Sigmoid colon (tissue), 7 donors: Measurements from ENCODE around the gene MB. TPM values are rescaled to one million over a fixed set of nuclear protein-coding genes. Genes with fewer than 3 reads are reported as not detected.

Experiments used
- DNase-seq: peaks from one replicate; pipeline ENCODE4 v3.0.0-alpha.2; 2019
- H3K27ac ChIP-seq, 4 donors: fragments of 200-600 bp; sonication (generic); one replicate each; pipeline ENCODE4 v1.5.1; 2016 to 2019; ENCODE audit warnings: mild to moderate bottlenecking in 1 of 4
- H3K27me3 ChIP-seq, 3 donors: fragments of 200-600 bp; sonication (generic); one replicate each; pipeline ENCODE4 v1.5.1; 2019; ENCODE audit warnings: mild to moderate bottlenecking in 1 of 3
- H3K36me3 ChIP-seq, 4 donors: fragments of 200-600 bp; sonication (generic); one replicate each; pipeline ENCODE4 v1.5.1; 2016 to 2019
- H3K4me1 ChIP-seq, 4 donors: fragments of 200-600 bp; sonication (generic); one replicate each; pipeline ENCODE4 v1.5.1; 2017 to 2019
- H3K4me3 ChIP-seq, 4 donors: fragments of 200-600 bp; sonication (generic); one replicate each; pipeline ENCODE4 v1.5.1; 2017 to 2019; ENCODE audit warnings: mild to moderate bottlenecking in 2 of 4, moderate library complexity in 1 of 4
- H3K9me3 ChIP-seq, 4 donors: fragments of 200-600 bp in 3 of 4; sonication (generic) in 3 of 4; one replicate each; pipeline versions ENCODE4 v1.5.1 to v1.6.1; 2013 to 2019
- EP300 ChIP-seq, 4 donors: sonication (generic); formaldehyde crosslinking; IDR thresholded peaks; one replicate each; pipeline ENCODE4 v1.6.1; 2017; ENCODE audit warnings: antibody characterized with exemption in 4 of 4
- POLR2A ChIP-seq, 2 donors: fragments of 450-650 bp; IDR thresholded peaks; one replicate each; pipeline ENCODE4 v1.6.1; 2016; ENCODE audit warnings: antibody characterized with exemption in 2 of 2, mild to moderate bottlenecking in 2 of 2, moderate library complexity in 2 of 2
- POLR2AphosphoS5 ChIP-seq, 4 donors: sonication (generic); formaldehyde crosslinking; IDR thresholded peaks; one replicate each; pipeline ENCODE4 v1.6.1; 2017; ENCODE audit warnings: antibody characterized with exemption in 4 of 4
- WGBS, 2 donors: extraction: QIAGEN DNeasy Blood & Tissue Kit; methylation state at CpG; one replicate each; pipeline ENCODE4 v1.1.7; 2013; 5-methylcytosine and 5-hydroxymethylcytosine counted together
- intact Hi-C: fragments of 100-400 bp; cut with DNase I; formaldehyde crosslinking; loops from one replicate; pipeline ENCODE4 v1.15.1; 2023
- polyA plus RNA-seq, 3 donors: library from polyadenylated mRNA; stranded (reverse); fragments of 200-250 nt; gene quantifications; one replicate each; pipeline ENCODE4 v1.2.3, GENCODE V29; 2013
- total RNA-seq, 4 donors: library from RNA; depleted of rRNA; stranded (reverse); fragments of >200 nt; gene quantifications; one replicate each; pipeline ENCODE4 v1.1.0, GENCODE V29; 2016
- TF ChIP-seq, protein P1 (sequence below), 4 experiments: fragments of 450-650 bp in 3 of 4; fragments of 200-600 bp in 1 of 4; IDR thresholded peaks; one replicate each; pipeline ENCODE4 v1.5.1; 2016 to 2019; ENCODE audit warnings: antibody characterized with exemption in 4 of 4, mild to moderate bottlenecking in 3 of 4, moderate library complexity in 2 of 4
- donor health status: healthy with polysubstance abuse.
- donor health status: Bipolar disorder and iron deficiency.
- donor health status: healthy.

The MB gene
- total and polyA plus RNA-seq, 7 donors: 0.68 to 84.7 (median 10.3) TPM; not detected in 1

DNA sequence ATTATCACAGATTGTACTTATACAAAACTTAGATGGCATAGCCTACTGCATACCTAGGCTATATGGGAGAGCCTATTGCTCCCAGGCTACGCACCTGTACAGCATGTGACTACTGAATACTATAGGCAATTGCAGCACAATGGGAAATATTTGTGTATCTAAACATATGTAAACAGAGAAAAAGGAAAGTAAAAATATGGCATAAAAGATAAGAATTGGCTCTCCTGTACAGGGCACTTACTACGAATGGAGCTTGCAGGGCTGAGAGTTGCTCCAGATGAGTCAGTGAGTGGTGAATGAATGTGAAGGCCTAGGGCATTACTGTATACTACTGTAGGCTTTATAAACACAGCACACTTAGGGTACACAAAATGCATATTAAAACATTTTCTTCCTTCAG is 44.3 kb upstream of the MB start:
- H3K27ac ChIP-seq: peak overlapping the region in 1 of 4 donors; percentile 63
- 22 to 58% methylated on average over 2 of the region's 2 CpGs for WGBS, 2 donors
- H3K27me3 ChIP-seq: no peaks in the 10 kb centered on the region
- TF ChIP-seq EP300 (IDR thresholded peaks at IDR 0.05): no peak
- H3K36me3 ChIP-seq: peaks cover 12 to 42% (median 26%) of the 10 kb centered on the region in 4 donors
- H3K9me3 ChIP-seq: no peaks in the 10 kb centered on the region
- H3K4me3 ChIP-seq: no peak overlapping the region
- no peak for DNase-seq
- H3K4me1 ChIP-seq: peaks cover 0 to 17% (median 8%) of the 10 kb centered on the region in 4 donors
- intact Hi-C loops: no loop called here

GRCh38 chr22:35660291-35661127 is 43.4 kb upstream of the MB start:
- no peak for DNase-seq
- no peaks in the 10 kb centered on the region for H3K9me3 ChIP-seq
- H3K4me1 ChIP-seq: peaks cover 0 to 17% (median 8%) of the 10 kb centered on the region in 4 donors
- no peaks in the 10 kb centered on the region for H3K27me3 ChIP-seq
- intact Hi-C loops: no loop called here
- no peak overlapping the region for H3K4me3 ChIP-seq
- no peak for TF ChIP-seq POLR2A (IDR thresholded peaks at IDR 0.05)
- no peak for TF ChIP-seq POLR2AphosphoS5 (IDR thresholded peaks at IDR 0.05)
- TF ChIP-seq, protein P1, sequence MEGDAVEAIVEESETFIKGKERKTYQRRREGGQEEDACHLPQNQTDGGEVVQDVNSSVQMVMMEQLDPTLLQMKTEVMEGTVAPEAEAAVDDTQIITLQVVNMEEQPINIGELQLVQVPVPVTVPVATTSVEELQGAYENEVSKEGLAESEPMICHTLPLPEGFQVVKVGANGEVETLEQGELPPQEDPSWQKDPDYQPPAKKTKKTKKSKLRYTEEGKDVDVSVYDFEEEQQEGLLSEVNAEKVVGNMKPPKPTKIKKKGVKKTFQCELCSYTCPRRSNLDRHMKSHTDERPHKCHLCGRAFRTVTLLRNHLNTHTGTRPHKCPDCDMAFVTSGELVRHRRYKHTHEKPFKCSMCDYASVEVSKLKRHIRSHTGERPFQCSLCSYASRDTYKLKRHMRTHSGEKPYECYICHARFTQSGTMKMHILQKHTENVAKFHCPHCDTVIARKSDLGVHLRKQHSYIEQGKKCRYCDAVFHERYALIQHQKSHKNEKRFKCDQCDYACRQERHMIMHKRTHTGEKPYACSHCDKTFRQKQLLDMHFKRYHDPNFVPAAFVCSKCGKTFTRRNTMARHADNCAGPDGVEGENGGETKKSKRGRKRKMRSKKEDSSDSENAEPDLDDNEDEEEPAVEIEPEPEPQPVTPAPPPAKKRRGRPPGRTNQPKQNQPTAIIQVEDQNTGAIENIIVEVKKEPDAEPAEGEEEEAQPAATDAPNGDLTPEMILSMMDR (IDR thresholded peaks at IDR 0.05): no peak
- no peak for TF ChIP-seq EP300 (IDR thresholded peaks at IDR 0.05)
- H3K27ac ChIP-seq: no peak overlapping the region
- peaks cover 12 to 52% (median 27%) of the 10 kb centered on the region in 4 donors for H3K36me3 ChIP-seq
- WGBS, 2 donors: 63 to 76% methylated on average over 2 of the region's 2 CpGs

- DNase-seq: no peak
- Histone ChIP-seq H3K36me3 (peaks cover 12 to 56% (median 27%) of the 10 kb centered on the region in 4 donors), H3K27me3 (no peaks in the 10 kb centered on the region), H3K4me1 (peaks cover 0 to 6% (median 2%) of the 10 kb centered on the region in 4 donors), H3K9me3 (no peaks in the 10 kb centered on the region), H3K4me3 (no peak overlapping the region), H3K27ac (no peak overlapping the region)
- TF ChIP-seq POLR2A (IDR thresholded peaks at IDR 0.05) (no peak), POLR2AphosphoS5 (IDR thresholded peaks at IDR 0.05) (no peak), EP300 (IDR thresholded peaks at IDR 0.05) (no peak)
- TF ChIP-seq, protein P1 (IDR thresholded peaks at IDR 0.05): no peak
- intact Hi-C loops: no loop called here
- WGBS, 2 donors: 69 to 73% methylated on average over 5 of the region's 5 CpGs
Observed at GRCh38 chr22:35657571-35658312, 40.6 kb upstream of the MB start.

DNA sequence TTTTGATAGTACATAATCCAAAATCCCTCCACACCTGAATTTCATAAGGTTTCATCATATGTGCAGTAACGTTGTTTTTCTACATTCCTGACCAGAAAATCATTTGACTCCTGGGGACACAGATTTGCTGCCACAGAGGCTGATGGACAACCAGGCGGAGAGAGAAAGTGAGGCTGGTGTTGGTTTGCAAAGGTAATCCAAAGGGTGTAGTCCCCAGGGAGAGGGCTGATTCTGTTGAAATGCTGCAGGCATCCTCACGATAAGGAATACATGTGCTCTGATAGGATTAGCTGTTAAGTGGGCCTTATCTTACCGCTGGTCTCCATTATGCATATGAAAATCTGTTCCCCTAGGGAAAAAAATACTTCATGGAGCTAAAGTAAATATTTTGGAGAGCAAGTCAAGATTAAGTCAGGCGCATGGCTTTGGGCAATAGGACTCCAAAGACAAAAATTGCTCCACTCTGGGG is 39.2 kb upstream of the MB start:
- no peaks in the 10 kb centered on the region for H3K27me3 ChIP-seq
- 94 to 95% methylated on average over 5 of the region's 5 CpGs for WGBS, 2 donors
- H3K27ac ChIP-seq: no peak overlapping the region
- TF ChIP-seq POLR2AphosphoS5 (IDR thresholded peaks at IDR 0.05): no peak
- TF ChIP-seq POLR2A (IDR thresholded peaks at IDR 0.05): no peak
- TF ChIP-seq, protein P1 (IDR thresholded peaks at IDR 0.05): no peak
- no peak for TF ChIP-seq EP300 (IDR thresholded peaks at IDR 0.05)
- H3K4me1 ChIP-seq: peaks cover 0 to 2% (median under 1%) of the 10 kb centered on the region in 4 donors
- DNase-seq: no peak
- H3K36me3 ChIP-seq: peaks cover 12 to 56% (median 27%) of the 10 kb centered on the region in 4 donors
- no peak overlapping the region for H3K4me3 ChIP-seq
- H3K9me3 ChIP-seq: no peaks in the 10 kb centered on the region
- intact Hi-C loops: no loop called here

- intact Hi-C loops: no loop called here
- H3K36me3 ChIP-seq: peaks cover 3 to 38% (median 16%) of the 10 kb centered on the region in 4 donors
- no peak overlapping the region for H3K27ac ChIP-seq
- no peak for DNase-seq
- H3K27me3 ChIP-seq: no peaks in the 10 kb centered on the region
- no peak overlapping the region for H3K4me3 ChIP-seq
- no peak for TF ChIP-seq POLR2AphosphoS5 (IDR thresholded peaks at IDR 0.05)
- TF ChIP-seq EP300 (IDR thresholded peaks at IDR 0.05): no peak
- TF ChIP-seq POLR2A (IDR thresholded peaks at IDR 0.05): no peak
- TF ChIP-seq, protein P1 (IDR thresholded peaks at IDR 0.05): no peak
- peaks cover 0 to 27% (median 22%) of the 10 kb centered on the region in 4 donors for H3K4me1 ChIP-seq
- 83 to 85% methylated on average over 1 of the region's 1 CpG for WGBS, 2 donors
- H3K9me3 ChIP-seq: no peaks in the 10 kb centered on the region
Observed at GRCh38 chr22:35653824-35654223, 36.7 kb upstream of the MB start.
